ENCODE data around the gene FOXJ2.

Gene FOXJ2

GRCh38 chr12:8037947-8038346 lies 5.4 kb downstream of the FOXJ2 start:
- Histone ChIP-seq H3K36me3 (ENCODE audit: control insufficient read depth in 1 of 2, insufficient read depth in 2 of 2, low read length in 2 of 2) (peaks cover 9 to 14% of the 10 kb centered on the region in 2 experiments), H2BK120ac (ENCODE audit: insufficient read depth, low read length, poor library complexity) (no peak overlapping the region), H2AK5ac (ENCODE audit: low read length) (no peak overlapping the region), H3K4ac (ENCODE audit: low read depth, low read length) (no peak overlapping the region), H4K91ac (ENCODE audit: low read depth, low read length) (no peak overlapping the region), H3K79me1 (ENCODE audit: low read length) (peaks cover 3% of the 10 kb centered on the region), H3K9ac (ENCODE audit: low read length) (no peak overlapping the region), H4K12ac (ENCODE audit: low read depth, low read length) (no peak overlapping the region), H3K4me2 (ENCODE audit: low read length) (no peak overlapping the region), H3K4me1 (ENCODE audit: control insufficient read depth in 1 of 2, insufficient read depth in 2 of 2, low read length in 2 of 2) (peaks cover 17 to 33% of the 10 kb centered on the region in 2 experiments), H3K14ac (ENCODE audit: low read length) (no peak overlapping the region), H4K8ac (ENCODE audit: low read depth, low read length) (no peak overlapping the region), H3K4me3 (ENCODE audit: low read depth, low read length) (no peak overlapping the region), H3K79me2 (ENCODE audit: control insufficient read depth, insufficient read depth, low read length, poor library complexity) (peaks cover 3% of the 10 kb centered on the region), H2AFZ (ENCODE audit: insufficient read depth, low read length, poor library complexity) (no peak overlapping the region), H3K18ac (ENCODE audit: low read length) (no peak overlapping the region), H2BK12ac (ENCODE audit: low read length) (no peak overlapping the region), H2BK5ac (ENCODE audit: low read depth, low read length, poor library complexity) (no peak overlapping the region), H3K27ac (ENCODE audit: low read depth, low read length) (no peak overlapping the region), H3K9me3 (ENCODE audit: insufficient read depth, low read depth, low read length) (no peaks in the 10 kb centered on the region), H3K23ac (ENCODE audit: low read length) (no peak overlapping the region), H3K27me3 (ENCODE audit: insufficient read depth, low read length) (no peaks in the 10 kb centered on the region)
- no peak for DNase-seq
- no CpG with 5 or more reads among the region's 6 CpGs for WGBS (ENCODE audit: extremely low coverage, insufficient coverage, insufficient read length)

DNA sequence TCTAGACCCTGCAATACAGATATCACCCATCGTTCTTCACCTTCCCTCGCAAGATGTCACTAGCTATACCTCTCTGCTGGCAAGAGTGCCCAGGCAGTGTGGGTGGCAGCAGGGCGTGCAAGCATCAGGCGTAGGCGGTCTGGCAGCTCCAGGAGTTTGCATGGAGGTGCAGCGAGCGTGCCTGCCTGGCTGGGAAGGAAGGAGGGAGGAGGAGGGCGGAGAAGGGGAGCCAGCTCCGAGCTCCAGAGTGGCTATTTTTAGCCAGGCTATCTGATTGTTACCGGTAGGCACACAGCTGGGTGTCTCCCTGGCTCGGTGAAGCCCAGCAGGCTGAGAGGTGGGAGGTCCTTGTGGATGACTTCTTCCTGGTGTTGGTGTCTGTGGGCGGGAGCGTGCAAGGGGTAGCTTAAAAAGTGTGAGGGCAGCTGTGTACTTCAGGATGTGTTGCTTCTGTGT lies 6.2 kb downstream of the FOXJ2 start:
- peaks cover 14 to 28% of the 10 kb centered on the region in 2 experiments for H3K4me1 ChIP-seq (ENCODE audit: control insufficient read depth in 1 of 2, insufficient read depth in 2 of 2, low read length in 2 of 2)
- WGBS (ENCODE audit: extremely low coverage, insufficient coverage, insufficient read length): no CpG with 5 or more reads among the region's 13 CpGs
- no peak overlapping the region for H4K91ac ChIP-seq (ENCODE audit: low read depth, low read length)
- no peak overlapping the region for H3K18ac ChIP-seq (ENCODE audit: low read length)
- H2BK120ac ChIP-seq (ENCODE audit: insufficient read depth, low read length, poor library complexity): no peak overlapping the region
- no peaks in the 10 kb centered on the region for H3K9me3 ChIP-seq (ENCODE audit: insufficient read depth, low read depth, low read length)
- H2AFZ ChIP-seq (ENCODE audit: insufficient read depth, low read length, poor library complexity): no peak overlapping the region
- no peak overlapping the region for H4K12ac ChIP-seq (ENCODE audit: low read depth, low read length)
- DNase-seq: no peak
- H3K36me3 ChIP-seq (ENCODE audit: control insufficient read depth in 1 of 2, insufficient read depth in 2 of 2, low read length in 2 of 2): peaks cover 11 to 19% of the 10 kb centered on the region in 2 experiments
- H2AK5ac ChIP-seq (ENCODE audit: low read length): no peak overlapping the region
- no peak overlapping the region for H3K9ac ChIP-seq (ENCODE audit: low read length)
- H3K4ac ChIP-seq (ENCODE audit: low read depth, low read length): no peak overlapping the region
- peak overlapping the region; percentile 8 for H3K4me2 ChIP-seq (ENCODE audit: low read length)
- H3K14ac ChIP-seq (ENCODE audit: low read length): no peak overlapping the region
- H2BK12ac ChIP-seq (ENCODE audit: low read length): no peak overlapping the region
- no peaks in the 10 kb centered on the region for H3K79me1 ChIP-seq (ENCODE audit: low read length)
- H3K23ac ChIP-seq (ENCODE audit: low read length): no peak overlapping the region
- H3K27me3 ChIP-seq (ENCODE audit: insufficient read depth, low read length): no peaks in the 10 kb centered on the region
- no peak overlapping the region for H3K27ac ChIP-seq (ENCODE audit: low read depth, low read length)
- no peaks in the 10 kb centered on the region for H3K79me2 ChIP-seq (ENCODE audit: control insufficient read depth, insufficient read depth, low read length, poor library complexity)
- no peak overlapping the region for H2BK5ac ChIP-seq (ENCODE audit: low read depth, low read length, poor library complexity)
- H4K8ac ChIP-seq (ENCODE audit: low read depth, low read length): no peak overlapping the region
- no peak overlapping the region for H3K4me3 ChIP-seq (ENCODE audit: low read depth, low read length)

DNA sequence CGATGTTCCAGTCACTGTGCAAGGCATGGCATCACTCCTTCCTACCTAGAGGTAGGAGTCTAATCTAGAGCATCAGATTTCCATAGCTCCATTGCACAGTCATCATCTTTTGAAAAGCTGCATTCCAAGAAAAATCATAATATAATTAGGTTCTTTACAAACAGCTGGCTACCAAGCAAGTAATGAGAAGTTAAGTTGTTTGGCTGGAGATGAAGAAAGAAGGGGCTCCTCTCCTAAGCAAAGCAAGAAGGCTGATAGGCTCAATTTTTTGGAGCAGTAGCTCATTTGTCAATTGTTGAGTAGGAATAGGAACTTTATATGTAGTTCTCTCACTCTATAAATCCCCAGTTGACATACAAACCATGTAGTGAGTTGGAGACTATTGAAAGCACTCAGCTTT lies 8.3 kb downstream of the FOXJ2 start:
- Histone ChIP-seq H3K9ac (ENCODE audit: low read length) (no peak overlapping the region), H3K4me1 (ENCODE audit: control insufficient read depth in 1 of 2, insufficient read depth in 2 of 2, low read length in 2 of 2) (peaks cover 4 to 10% of the 10 kb centered on the region in 2 experiments), H3K79me2 (ENCODE audit: control insufficient read depth, insufficient read depth, low read length, poor library complexity) (no peaks in the 10 kb centered on the region), H2AK5ac (ENCODE audit: low read length) (no peak overlapping the region), H3K27me3 (ENCODE audit: insufficient read depth, low read length) (no peaks in the 10 kb centered on the region), H3K14ac (ENCODE audit: low read length) (no peak overlapping the region), H3K27ac (ENCODE audit: low read depth, low read length) (no peak overlapping the region), H3K4ac (ENCODE audit: low read depth, low read length) (no peak overlapping the region), H2AFZ (ENCODE audit: insufficient read depth, low read length, poor library complexity) (no peak overlapping the region), H3K36me3 (ENCODE audit: control insufficient read depth in 1 of 2, insufficient read depth in 2 of 2, low read length in 2 of 2) (peaks cover 25 to 37% of the 10 kb centered on the region in 2 experiments), H3K4me2 (ENCODE audit: low read length) (no peak overlapping the region), H4K8ac (ENCODE audit: low read depth, low read length) (no peak overlapping the region), H3K23ac (ENCODE audit: low read length) (no peak overlapping the region), H3K79me1 (ENCODE audit: low read length) (no peaks in the 10 kb centered on the region), H2BK120ac (ENCODE audit: insufficient read depth, low read length, poor library complexity) (no peak overlapping the region), H4K12ac (ENCODE audit: low read depth, low read length) (no peak overlapping the region), H3K4me3 (ENCODE audit: low read depth, low read length) (no peak overlapping the region), H4K91ac (ENCODE audit: low read depth, low read length) (no peak overlapping the region), H2BK5ac (ENCODE audit: low read depth, low read length, poor library complexity) (no peak overlapping the region), H3K9me3 (ENCODE audit: insufficient read depth, low read depth, low read length) (no peaks in the 10 kb centered on the region), H3K18ac (ENCODE audit: low read length) (no peak overlapping the region), H2BK12ac (ENCODE audit: low read length) (no peak overlapping the region)
- no peak for DNase-seq
- no CpG with 5 or more reads among the region's 1 CpG for WGBS (ENCODE audit: extremely low coverage, insufficient coverage, insufficient read length)

GRCh38 chr12:8045952-8046944 lies 13.7 kb downstream of the FOXJ2 start:
- Histone ChIP-seq H3K9ac (ENCODE audit: low read length) (no peak overlapping the region), H3K4me2 (ENCODE audit: low read length) (no peak overlapping the region), H3K79me2 (ENCODE audit: control insufficient read depth, insufficient read depth, low read length, poor library complexity) (no peaks in the 10 kb centered on the region), H4K8ac (ENCODE audit: low read depth, low read length) (no peak overlapping the region), H3K14ac (ENCODE audit: low read length) (no peak overlapping the region), H3K9me3 (ENCODE audit: insufficient read depth, low read depth, low read length) (no peaks in the 10 kb centered on the region), H3K23ac (ENCODE audit: low read length) (no peak overlapping the region), H4K91ac (ENCODE audit: low read depth, low read length) (no peak overlapping the region), H3K4me3 (ENCODE audit: low read depth, low read length) (no peak overlapping the region), H2BK5ac (ENCODE audit: low read depth, low read length, poor library complexity) (no peak overlapping the region), H3K4ac (ENCODE audit: low read depth, low read length) (no peak overlapping the region), H3K27ac (ENCODE audit: low read depth, low read length) (no peak overlapping the region), H3K79me1 (ENCODE audit: low read length) (no peaks in the 10 kb centered on the region), H2AFZ (ENCODE audit: insufficient read depth, low read length, poor library complexity) (no peak overlapping the region), H3K27me3 (ENCODE audit: insufficient read depth, low read length) (no peaks in the 10 kb centered on the region), H3K4me1 (ENCODE audit: control insufficient read depth in 1 of 2, insufficient read depth in 2 of 2, low read length in 2 of 2) (no peaks in the 10 kb centered on the region), H3K18ac (ENCODE audit: low read length) (no peak overlapping the region), H3K36me3 (ENCODE audit: control insufficient read depth in 1 of 2, insufficient read depth in 2 of 2, low read length in 2 of 2) (peaks cover 44 to 56% of the 10 kb centered on the region in 2 experiments), H2BK120ac (ENCODE audit: insufficient read depth, low read length, poor library complexity) (no peak overlapping the region), H4K12ac (ENCODE audit: low read depth, low read length) (no peak overlapping the region), H2BK12ac (ENCODE audit: low read length) (no peak overlapping the region), H2AK5ac (ENCODE audit: low read length) (no peak overlapping the region)
- peak; percentile 66 to 85 for DNase-seq
- WGBS (ENCODE audit: extremely low coverage, insufficient coverage, insufficient read length): 100% methylated on average over 1 of the region's 8 CpGs

All from trophoblast cell (in vitro differentiated cells and primary cell).